LNCaP clone FGC (cell line): ENCODE measurements around the gene CRYGA.
"Not testable (repeated sequence)": the region's sequence is repeated elsewhere in the genome, so short reads cannot be mapped to it uniquely, and the experiment has no call there.

ENCODE experiments used
- DNase-seq: peaks from one replicate; pipeline ENCODE4 v3.0.0-alpha.2; 2011; ENCODE audit warnings: low read depth
- H3K4me3 ChIP-seq: 2 replicates; pipeline ENCODE4 v1.5.1; 2011; ENCODE audit warnings: mild to moderate bottlenecking, low read depth, low read length, control low read depth
- CTCF ChIP-seq: IDR thresholded peaks from 2 replicates; pipeline ENCODE4 v1.5.1; 2012; ENCODE audit warnings: mild to moderate bottlenecking; ENCODE audit not compliant: control insufficient read depth, insufficient read depth; ENCODE audit errors: extremely low read depth

CRYGA gene

GRCh38 chr2:208147008-208147407 is 16.4 kb downstream of the CRYGA start:
- no peak overlapping the region for H3K4me3 ChIP-seq
- no peak for DNase-seq
- no peak for TF ChIP-seq CTCF

GRCh38 chr2:208146006-208146405 is 17.4 kb downstream of the CRYGA start, which contains the start of gene CRYGB:
Gene CRYGB, minus strand, starts transcription at chr2:208146158. Its CDS starts 38 bp downstream, at chr2:208146120.
- DNase-seq: no peak
- no peak for TF ChIP-seq CTCF
- H3K4me3 ChIP-seq: no peak within 1 kb of the TSS

GRCh38 chr2:208142925-208143799 is 20.2 kb downstream of the CRYGA start:
- DNase-seq: no peak
- no peak overlapping the region for H3K4me3 ChIP-seq
- TF ChIP-seq CTCF: no peak

- TF ChIP-seq CTCF: no peak
- peak; percentile 50 for DNase-seq
- no peak overlapping the region for H3K4me3 ChIP-seq
Measured at GRCh38 chr2:208142240-208142924, 21.0 kb downstream of the CRYGA start.

GRCh38 chr2:208139447-208139846 is 23.9 kb downstream of the CRYGA start:
- no peak for TF ChIP-seq CTCF
- DNase-seq: no peak
- H3K4me3 ChIP-seq: no peak overlapping the region

- H3K4me3 ChIP-seq, DNase-seq: not testable (repeated sequence)
Measured at GRCh38 chr2:208138334-208138733, 25.1 kb downstream of the CRYGA start.

- DNase-seq: no peak
- no peak overlapping the region for H3K4me3 ChIP-seq
- no peak for TF ChIP-seq CTCF
Measured at GRCh38 chr2:208136716-208137094, 26.7 kb downstream of the CRYGA start.
